IMR-90 (cell line): ENCODE data around the gene KIF16B. TPM values are rescaled to one million over a fixed set of nuclear protein-coding genes. Genes with fewer than 3 reads are reported as not detected.

Experiments
- ATAC-seq: fragments of 200-7000 bp; cut with Tn5 transposase; 2 replicates; pipeline ENCODE4 v1.9.1; 2020; ENCODE audit warnings: low read depth, mild to moderate bottlenecking, moderate library complexity
- BruUV-seq: library from RNA; stranded (reverse); fragments of 400-500 nt; replicated peaks from 2 replicates; lab custom pipeline; 2021; lab: Mats Ljungman, UMichigan
- CTCF ChIA-PET: fragments of 300-600 bp; formaldehyde crosslinking; extraction: SDS; loops from one replicate; lab custom pipeline; 2021; ENCODE audit warnings: antibody characterized with exemption; lab: Yijun Ruan, JAX
- POLR2A ChIA-PET: fragments of 300-600 bp; sonication (Branson Sonifier 250); formaldehyde crosslinking; loops from one replicate; lab custom pipeline; 2022; ENCODE audit warnings: antibody characterized with exemption; ENCODE audit not compliant: unreplicated experiment; lab: Charles Lee
- DNase-seq: peaks from one replicate; pipeline ENCODE4 v3.0.0; 2013
- H2AFZ ChIP-seq: replicated peaks from 2 replicates; pipeline ENCODE3; 2013; ENCODE audit warnings: low read length, mild to moderate bottlenecking; ENCODE audit not compliant: poor library complexity
- H2AK5ac ChIP-seq: 2 replicates; pipeline ENCODE4 v1.6.1; 2013; ENCODE audit warnings: low read depth, low read length, inconsistent platforms
- H2AK9ac ChIP-seq: replicated peaks from 2 replicates; pipeline ENCODE3; 2013; ENCODE audit warnings: mild to moderate bottlenecking, low read depth, low read length, moderate library complexity; ENCODE audit not compliant: poor library complexity
- H2BK120ac ChIP-seq: 2 replicates; pipeline ENCODE4 v1.6.1; 2013; ENCODE audit warnings: low read depth, low read length, inconsistent platforms
- H2BK15ac ChIP-seq: 3 replicates; pipeline ENCODE4 v1.6.1; 2013; ENCODE audit warnings: low read depth, low read length, inconsistent platforms
- H2BK20ac ChIP-seq: 2 replicates; pipeline ENCODE4 v1.6.1; 2013; ENCODE audit warnings: low read depth, mild to moderate bottlenecking, inconsistent platforms, low read length, moderate library complexity
- H2BK5ac ChIP-seq: 2 replicates; pipeline ENCODE4 v1.6.1; 2013; ENCODE audit warnings: mild to moderate bottlenecking, low read depth, low read length, inconsistent platforms; ENCODE audit not compliant: poor library complexity, severe bottlenecking
- H3K14ac ChIP-seq: replicated peaks from 2 replicates; pipeline ENCODE4 v1.6.1; 2013; ENCODE audit warnings: low read depth, low read length, inconsistent platforms
- H3K18ac ChIP-seq: 2 replicates; pipeline ENCODE4 v1.6.1; 2013; ENCODE audit warnings: low read depth, low read length, control low read depth
- H3K23ac ChIP-seq: 2 replicates; pipeline ENCODE4 v1.6.1; 2013; ENCODE audit warnings: low read depth, low read length, inconsistent platforms
- H3K27ac ChIP-seq: 2 replicates; pipeline ENCODE4 v1.5.1; 2013; ENCODE audit warnings: mild to moderate bottlenecking, control low read depth, low read length; ENCODE audit not compliant: insufficient read depth
- H3K27me3 ChIP-seq: 2 replicates; pipeline ENCODE4 v1.6.1; 2013; ENCODE audit warnings: low read length; ENCODE audit not compliant: control insufficient read depth, insufficient read depth
- H3K36me3 ChIP-seq: 2 replicates; pipeline ENCODE4 v1.6.1; 2013; ENCODE audit warnings: low read length, mixed read lengths; ENCODE audit not compliant: control insufficient read depth, insufficient read depth
- H3K4ac ChIP-seq: 2 replicates; pipeline ENCODE4 v1.6.1; 2013; ENCODE audit warnings: low read depth, low read length, inconsistent platforms
- H3K4me1 ChIP-seq: 2 replicates; pipeline ENCODE4 v1.6.1; 2013; ENCODE audit warnings: low read length, mixed read lengths; ENCODE audit not compliant: control insufficient read depth, insufficient read depth
- H3K4me2 ChIP-seq: 2 replicates; pipeline ENCODE4 v1.6.1; 2013; ENCODE audit warnings: low read depth, mild to moderate bottlenecking, control low read depth, low read length, moderate library complexity
- H3K4me3 ChIP-seq: 2 replicates; pipeline ENCODE4 v1.5.1; 2013; ENCODE audit warnings: low read depth, mild to moderate bottlenecking, control low read depth, low read length, moderate library complexity; ENCODE audit not compliant: insufficient read depth
- H3K56ac ChIP-seq: 2 replicates; pipeline ENCODE4 v1.6.1; 2013; ENCODE audit warnings: low read length, inconsistent platforms; ENCODE audit not compliant: insufficient read depth; ENCODE audit errors: extremely low read depth
- H3K79me1 ChIP-seq, 2 experiments: 2 replicates each; pipeline ENCODE4 v1.6.1; 2013; ENCODE audit warnings: low read length in 2 of 2, inconsistent platforms in 1 of 2, low read depth in 1 of 2
- H3K9ac ChIP-seq: 2 replicates; pipeline ENCODE4 v1.6.1; 2013; ENCODE audit warnings: low read depth, low read length, control low read depth
- H3K9me1 ChIP-seq: 2 replicates; pipeline ENCODE4 v1.6.1; 2013; ENCODE audit warnings: low read length, inconsistent platforms; ENCODE audit not compliant: insufficient read depth
- H3K9me3 ChIP-seq: 2 replicates; pipeline ENCODE4 v1.6.1; 2013; ENCODE audit warnings: low read length; ENCODE audit not compliant: control insufficient read depth, insufficient read depth
- H4K20me1 ChIP-seq: 2 replicates; pipeline ENCODE4 v1.6.1; 2013; ENCODE audit warnings: low read length, inconsistent platforms; ENCODE audit not compliant: insufficient read depth
- H4K5ac ChIP-seq: 2 replicates; pipeline ENCODE4 v1.6.1; 2013; ENCODE audit warnings: mild to moderate bottlenecking, low read depth, low read length, control low read depth
- H4K8ac ChIP-seq, 2 experiments: 2 replicates each; pipeline ENCODE4 v1.6.1; 2013; ENCODE audit warnings: low read depth in 2 of 2, low read length in 2 of 2, control low read depth in 1 of 2, inconsistent platforms in 1 of 2
- H4K91ac ChIP-seq: 2 replicates; pipeline ENCODE4 v1.6.1; 2013; ENCODE audit warnings: low read depth, low read length, inconsistent platforms; ENCODE audit not compliant: insufficient read depth
- RFX5 ChIP-seq: IDR thresholded peaks from 2 replicates; pipeline ENCODE4 v1.8.0; 2012; ENCODE audit warnings: low read depth, mild to moderate bottlenecking, low read length, moderate library complexity
- WGBS, 2 experiments: methylation state at CpG; one replicate each; pipeline versions ENCODE4 v1.1.5 to v1.1.7; 2013; ENCODE audit warnings: missing lambda C conversion rate in 2 of 2; ENCODE audit not compliant: insufficient read length in 1 of 2; ENCODE audit errors: extremely low coverage in 2 of 2; 5-methylcytosine and 5-hydroxymethylcytosine counted together
- dilution Hi-C: fragments of 300-500 bp; cut with HindIII; formaldehyde crosslinking; loops from one replicate; pipeline ENCODE4 v1.14.3; 2018; ENCODE audit warnings: low sequenced_read_pairs; ENCODE audit not compliant: unreplicated experiment
- in situ Hi-C: fragments of 300-500 bp; cut with MboI; formaldehyde crosslinking; loops from 3 replicates; pipeline ENCODE4 v1.14.3; 2019; ENCODE audit warnings: low sequenced_read_pairs, inconsistent platforms, mixed read lengths
- intact Hi-C: fragments of 100-400 bp; cut with micrococcal nuclease; formaldehyde crosslinking; loops from 2 replicates; pipeline ENCODE4 v1.10.0; 2022
- polyA plus RNA-seq, 3 experiments: library from polyadenylated mRNA; depleted of rRNA; stranded (reverse); fragments of >200 nt; gene quantifications; 2 replicates each; pipeline ENCODE4 v1.2.3, GENCODE V29; 2012; ENCODE audit warnings: low replicate concordance in 1 of 3
- total RNA-seq: library from RNA; depleted of rRNA; stranded (reverse); fragments of >200 nt; gene quantifications from 2 replicates; pipeline ENCODE4 v1.2.3, GENCODE V29; 2012
- TF ChIP-seq, protein P1 (sequence below): fragments of 150-350 bp; IDR thresholded peaks from 2 replicates; pipeline ENCODE4 v1.6.1; 2016; ENCODE audit warnings: low read depth, mild to moderate bottlenecking, low read length, moderate library complexity, borderline replicate concordance
- TF ChIP-seq, protein P2 (sequence below): fragments of 150-350 bp; IDR thresholded peaks from 2 replicates; pipeline ENCODE4 v1.6.1; 2017; ENCODE audit warnings: mild to moderate bottlenecking, antibody characterized with exemption, low read length, low read depth

KIF16B gene
- total and polyA plus RNA-seq, 2 of the 4 experiments (the other 2 are of a cell fraction): 4.7 to 10.0 TPM

DNA sequence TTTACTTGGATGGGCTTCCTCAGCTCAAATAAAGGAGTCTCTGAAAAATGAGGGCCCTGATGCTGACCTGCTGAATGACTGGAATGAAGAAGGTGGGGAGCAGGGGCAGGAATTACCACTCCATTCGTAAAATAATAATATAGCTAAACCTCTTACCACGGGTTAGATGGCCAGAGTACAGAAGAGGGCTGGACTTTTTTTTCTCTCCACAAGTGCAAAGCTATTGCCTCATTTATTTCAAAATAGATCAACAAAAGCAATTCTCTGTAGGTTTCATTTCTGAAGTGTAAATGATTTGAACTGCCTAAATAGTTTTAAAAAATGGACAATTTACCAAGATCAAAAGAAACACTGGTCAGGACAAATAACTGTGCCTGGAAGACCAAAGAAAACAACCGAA is 256.7 kb downstream of the KIF16B start:
- ATAC-seq: no peak
- H2BK20ac ChIP-seq: no peak overlapping the region
- no peak overlapping the region for H3K14ac ChIP-seq
- H3K27ac ChIP-seq: no peak overlapping the region
- H3K79me1 ChIP-seq: no peaks in the 10 kb centered on the region; a peak in 1 of 4 replicates
- no peak overlapping the region for H3K9ac ChIP-seq
- no peak overlapping the region for H3K18ac ChIP-seq
- H2AK5ac ChIP-seq: no peak overlapping the region
- TF ChIP-seq, protein P1, sequence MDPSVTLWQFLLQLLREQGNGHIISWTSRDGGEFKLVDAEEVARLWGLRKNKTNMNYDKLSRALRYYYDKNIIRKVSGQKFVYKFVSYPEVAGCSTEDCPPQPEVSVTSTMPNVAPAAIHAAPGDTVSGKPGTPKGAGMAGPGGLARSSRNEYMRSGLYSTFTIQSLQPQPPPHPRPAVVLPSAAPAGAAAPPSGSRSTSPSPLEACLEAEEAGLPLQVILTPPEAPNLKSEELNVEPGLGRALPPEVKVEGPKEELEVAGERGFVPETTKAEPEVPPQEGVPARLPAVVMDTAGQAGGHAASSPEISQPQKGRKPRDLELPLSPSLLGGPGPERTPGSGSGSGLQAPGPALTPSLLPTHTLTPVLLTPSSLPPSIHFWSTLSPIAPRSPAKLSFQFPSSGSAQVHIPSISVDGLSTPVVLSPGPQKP: no peak
- no peak for TF ChIP-seq RFX5
- TF ChIP-seq, protein P2, sequence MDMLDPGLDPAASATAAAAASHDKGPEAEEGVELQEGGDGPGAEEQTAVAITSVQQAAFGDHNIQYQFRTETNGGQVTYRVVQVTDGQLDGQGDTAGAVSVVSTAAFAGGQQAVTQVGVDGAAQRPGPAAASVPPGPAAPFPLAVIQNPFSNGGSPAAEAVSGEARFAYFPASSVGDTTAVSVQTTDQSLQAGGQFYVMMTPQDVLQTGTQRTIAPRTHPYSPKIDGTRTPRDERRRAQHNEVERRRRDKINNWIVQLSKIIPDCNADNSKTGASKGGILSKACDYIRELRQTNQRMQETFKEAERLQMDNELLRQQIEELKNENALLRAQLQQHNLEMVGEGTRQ: no peak
- H2AFZ ChIP-seq: no peak overlapping the region
- no peaks in the 10 kb centered on the region for H3K36me3 ChIP-seq
- no peak overlapping the region for H4K91ac ChIP-seq
- no peak overlapping the region for H3K4ac ChIP-seq
- no peaks in the 10 kb centered on the region for H3K27me3 ChIP-seq
- H2BK120ac ChIP-seq: no peak overlapping the region
- no peak overlapping the region for H3K23ac ChIP-seq
- no peak overlapping the region for H3K4me3 ChIP-seq
- H4K8ac ChIP-seq: no peak overlapping the region
- H3K4me2 ChIP-seq: no peak overlapping the region
- no peak overlapping the region for H2BK5ac ChIP-seq
- H3K9me1 ChIP-seq: no peaks in the 10 kb centered on the region
- no CpG with 5 or more reads among the region's 3 CpGs for WGBS, 2 experiments
- in situ Hi-C loops: no loop called here
- no peaks in the 10 kb centered on the region for H3K9me3 ChIP-seq
- no peaks in the 10 kb centered on the region for H4K20me1 ChIP-seq
- no peak overlapping the region for H2AK9ac ChIP-seq
- no TSS peak for BruUV-seq
- no peak overlapping the region for H4K5ac ChIP-seq
- no peak for DNase-seq
- H3K56ac ChIP-seq: no peak overlapping the region
- ChIA-PET POLR2A (no interaction called here), CTCF (no interaction called here)
- no peak overlapping the region for H2BK15ac ChIP-seq
- no peaks in the 10 kb centered on the region for H3K4me1 ChIP-seq
- intact Hi-C loops: no loop called here
- dilution Hi-C loops: no loop called here
